Activated CD4-positive, alpha-beta T cell treated with anti-CD3 and anti-CD28 coated beads for 4 hours (primary cell): ENCODE results near the gene CAV1.
"Not testable (repeated sequence)": the region's sequence is repeated elsewhere in the genome, so short reads cannot be mapped to it uniquely, and the experiment has no call there.

Source experiments
- DNase-seq, 2 donors: peaks; one replicate each; pipeline ENCODE4 v3.0.0-alpha.2; 2020

Gene CAV1

GRCh38 chr7:116524609-116525297, at the start of gene CAV1:
Gene CAV1 (plus strand): TSS chr7:116525036. CDS start chr7:116525063, 27 bp downstream.
- peak; percentile 17 to 31 for DNase-seq

- no peak for DNase-seq
These were observed 47.2 kb upstream of the CAV1 start for GRCh38 chr7:116477625-116478024.

- DNase-seq: no peak
These were observed 46.0 kb upstream of the CAV1 start for GRCh38 chr7:116478834-116479233.

GRCh38 chr7:116483271-116483942, 41.4 kb upstream of the CAV1 start:
- no peak for DNase-seq

GRCh38 chr7:116484389-116484788, 40.4 kb upstream of the CAV1 start:
- DNase-seq: not testable (repeated sequence)

- DNase-seq: no peak
These were observed 36.8 kb upstream of the CAV1 start for GRCh38 chr7:116487907-116488521.

- no peak for DNase-seq
These were observed 34.5 kb upstream of the CAV1 start for GRCh38 chr7:116490351-116490750.

- DNase-seq: no peak
These were observed 32.8 kb upstream of the CAV1 start for GRCh38 chr7:116491887-116492653.

- DNase-seq: no peak
These were observed 32.2 kb upstream of the CAV1 start for GRCh38 chr7:116492654-116493109.

- no peak for DNase-seq
These were observed 31.4 kb upstream of the CAV1 start for GRCh38 chr7:116493449-116493848.

GRCh38 chr7:116494472-116494871, 30.4 kb upstream of the CAV1 start:
- DNase-seq: no peak

GRCh38 chr7:116495736-116496135, 29.1 kb upstream of the CAV1 start:
- no peak for DNase-seq

- DNase-seq: no peak
These were observed 28.2 kb upstream of the CAV1 start for GRCh38 chr7:116496653-116497052.

- no peak for DNase-seq
These were observed 27.1 kb upstream of the CAV1 start for GRCh38 chr7:116497708-116498107.

GRCh38 chr7:116499168-116500077, 25.4 kb upstream of the CAV1 start, which contains the start of gene CAV2:
Gene CAV2 (plus strand): TSS chr7:116499738. CDS start chr7:116499782, 44 bp downstream.
- DNase-seq: peak in 1 of 2 donors; percentile 4

GRCh38 chr7:116500078-116500853, 24.6 kb upstream of the CAV1 start:
- peak in 1 of 2 donors; percentile 12 for DNase-seq

- no peak for DNase-seq
These were observed 23.2 kb upstream of the CAV1 start for GRCh38 chr7:116501425-116502167.

- DNase-seq: no peak
These were observed 22.4 kb upstream of the CAV1 start for GRCh38 chr7:116502201-116503096.

GRCh38 chr7:116503835-116504234, 21.0 kb upstream of the CAV1 start:
- no peak for DNase-seq
